Measurements from ENCODE around the gene CALCB.
"Not testable (repeated sequence)": the region's sequence is repeated elsewhere in the genome, so short reads cannot be mapped to it uniquely, and the experiment has no call there.

Gene CALCB, protein sequence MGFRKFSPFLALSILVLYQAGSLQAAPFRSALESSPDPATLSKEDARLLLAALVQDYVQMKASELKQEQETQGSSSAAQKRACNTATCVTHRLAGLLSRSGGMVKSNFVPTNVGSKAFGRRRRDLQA

GRCh38 chr11:15073361-15074205, at the start of gene CALCB:
Gene CALCB (plus strand): TSS chr11:15073593. CDS start chr11:15074719, 1,126 bp downstream.
- DNase-seq (ENCODE audit: low read depth): no peak

DNA sequence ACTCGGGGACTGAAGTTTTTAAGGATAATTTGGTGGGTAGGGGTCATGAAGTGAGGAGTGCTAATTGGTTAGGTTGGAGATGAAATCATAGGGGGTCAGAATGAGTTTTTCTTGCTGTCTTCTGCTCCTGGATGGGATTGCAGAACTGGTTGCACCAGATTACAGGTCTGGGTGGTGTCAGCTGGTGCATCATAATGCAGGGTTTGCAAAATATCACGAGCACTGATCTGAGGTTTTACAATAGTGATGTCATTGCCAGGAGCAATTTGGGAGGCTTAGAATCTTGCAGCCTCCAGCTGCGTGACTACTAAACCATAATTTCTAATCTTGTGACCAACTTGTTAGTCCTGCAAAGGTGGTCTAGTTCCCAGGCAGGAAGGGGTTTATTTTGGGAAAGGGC, 46.4 kb upstream of the CALCB start:
- DNase-seq (ENCODE audit: low read depth): no peak

GRCh38 chr11:15027956-15028355, 45.4 kb upstream of the CALCB start:
- DNase-seq (ENCODE audit: low read depth): no peak

GRCh38 chr11:15028379-15028778, 45.0 kb upstream of the CALCB start:
- no peak for DNase-seq (ENCODE audit: low read depth)

DNA sequence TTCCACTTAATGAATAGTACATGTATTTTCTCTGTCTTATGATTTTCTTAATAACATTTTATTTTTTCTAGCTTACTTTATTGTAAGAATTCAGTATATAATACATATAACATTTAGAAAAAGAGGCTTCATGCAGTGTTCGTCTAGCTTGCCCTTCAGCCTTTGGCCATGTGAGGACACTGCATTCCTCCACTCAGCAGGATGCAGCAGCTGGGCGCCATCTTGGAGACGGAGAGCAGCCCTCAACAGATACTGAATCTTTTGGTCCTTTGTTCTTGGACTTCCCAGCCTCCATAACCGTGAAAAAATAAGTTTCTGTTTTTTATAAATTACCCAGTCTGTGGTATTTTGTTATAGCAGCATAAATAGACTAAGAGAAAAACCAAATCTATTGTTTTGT, 41.4 kb upstream of the CALCB start:
- not testable (repeated sequence) for DNase-seq (ENCODE audit: low read depth)

DNA sequence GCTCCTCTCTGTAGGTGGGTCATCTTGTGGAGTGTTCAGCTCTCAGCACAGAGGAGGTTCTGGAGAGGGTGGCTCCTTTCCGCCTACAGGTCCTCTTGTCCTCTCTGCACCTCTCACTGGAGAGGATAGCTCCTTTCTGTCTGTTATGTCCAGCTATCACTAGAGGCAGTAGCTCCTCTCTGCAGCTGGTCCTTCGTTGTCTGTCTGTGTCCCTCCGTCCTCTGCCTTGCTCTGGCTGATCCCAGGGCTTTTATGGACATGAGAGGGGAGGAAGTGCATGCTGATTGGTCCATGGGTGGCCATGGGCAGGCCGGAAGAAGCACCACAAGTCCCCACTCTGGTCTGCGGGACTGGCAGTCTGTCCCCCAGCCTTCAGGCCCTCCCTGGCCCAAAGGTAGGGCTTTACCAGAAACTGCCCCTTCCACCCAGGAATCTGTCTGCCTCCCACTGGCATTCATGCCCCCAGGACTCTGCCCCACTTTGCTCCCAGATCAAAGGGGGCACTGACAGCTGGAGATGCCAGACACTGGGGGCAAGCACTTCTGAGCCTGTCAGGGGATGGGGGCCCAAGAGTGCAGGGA, 38.6 kb upstream of the CALCB start:
- no peak for DNase-seq (ENCODE audit: low read depth)

GRCh38 chr11:15035283-15035682, 38.1 kb upstream of the CALCB start:
- DNase-seq (ENCODE audit: low read depth): no peak

- no peak for DNase-seq (ENCODE audit: low read depth)
Observed at GRCh38 chr11:15038963-15039362, 34.4 kb upstream of the CALCB start.

GRCh38 chr11:15045209-15045608, 28.2 kb upstream of the CALCB start:
- no peak for DNase-seq (ENCODE audit: low read depth)

GRCh38 chr11:15045891-15046290, 27.5 kb upstream of the CALCB start:
- DNase-seq (ENCODE audit: low read depth): no peak

- not testable (repeated sequence) for DNase-seq (ENCODE audit: low read depth)
Observed at GRCh38 chr11:15046673-15047072, 26.7 kb upstream of the CALCB start.

- DNase-seq (ENCODE audit: low read depth): no peak
Observed at GRCh38 chr11:15048616-15049015, 24.8 kb upstream of the CALCB start.

DNA sequence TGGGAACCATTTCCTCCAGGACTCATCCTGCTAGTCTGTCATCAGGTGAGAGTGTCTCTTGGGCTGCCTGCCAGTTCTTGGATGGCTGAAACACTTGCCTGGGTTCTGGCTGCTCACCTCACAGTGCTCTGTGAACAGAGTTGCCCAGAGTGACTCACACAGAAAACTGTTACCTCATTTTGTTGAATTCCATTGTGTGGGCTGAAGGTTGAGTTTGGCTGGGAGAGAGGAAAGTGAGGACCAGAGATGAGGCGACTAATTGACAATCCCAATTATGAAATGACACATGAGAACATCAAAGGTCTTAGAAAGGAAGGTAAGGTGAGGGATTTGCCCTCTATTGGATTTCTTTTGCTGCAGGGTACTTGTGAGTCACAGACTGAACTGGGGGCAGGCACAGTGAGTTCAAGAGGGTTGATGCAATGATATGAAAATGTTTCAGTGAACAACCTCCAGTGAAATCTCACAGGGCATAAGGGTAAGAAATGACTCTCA, 20.2 kb upstream of the CALCB start:
- peak; percentile 25 for DNase-seq (ENCODE audit: low read depth)

DNA sequence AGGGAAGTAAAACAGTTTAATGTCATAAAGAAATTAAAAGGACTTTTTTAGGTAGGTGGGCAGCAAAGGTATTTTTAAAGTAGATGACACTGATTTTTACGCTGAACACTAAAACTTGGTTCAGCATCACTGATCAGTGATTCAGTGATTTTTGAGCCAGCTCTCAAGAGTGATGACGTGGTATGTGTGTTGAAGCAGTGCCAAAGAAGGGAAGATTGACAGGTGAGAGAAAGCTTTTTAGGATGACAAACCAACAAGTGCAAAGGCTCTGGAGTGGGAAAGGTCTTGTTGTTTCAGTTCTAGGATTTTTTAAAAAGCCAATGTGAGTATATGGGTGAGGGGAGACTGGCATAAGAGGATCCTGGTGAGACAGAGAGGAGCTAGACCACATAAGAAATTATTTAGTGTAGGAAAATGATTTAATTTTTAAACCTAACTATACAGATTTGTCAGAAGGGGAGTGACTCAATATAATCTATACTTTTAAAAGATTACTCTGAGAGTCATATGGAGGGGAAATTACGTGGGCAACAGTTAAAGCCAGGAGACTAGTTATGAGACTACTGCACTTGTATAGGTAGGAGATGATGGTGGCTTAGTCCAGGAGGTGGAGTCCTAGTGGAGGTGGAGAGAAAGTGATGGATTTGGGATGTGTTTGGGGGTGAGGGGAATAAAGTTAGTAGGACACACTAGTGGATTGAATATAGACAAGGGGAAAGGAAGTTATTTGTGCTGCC, 17.6 kb upstream of the CALCB start:
- DNase-seq (ENCODE audit: low read depth): no peak

DNA sequence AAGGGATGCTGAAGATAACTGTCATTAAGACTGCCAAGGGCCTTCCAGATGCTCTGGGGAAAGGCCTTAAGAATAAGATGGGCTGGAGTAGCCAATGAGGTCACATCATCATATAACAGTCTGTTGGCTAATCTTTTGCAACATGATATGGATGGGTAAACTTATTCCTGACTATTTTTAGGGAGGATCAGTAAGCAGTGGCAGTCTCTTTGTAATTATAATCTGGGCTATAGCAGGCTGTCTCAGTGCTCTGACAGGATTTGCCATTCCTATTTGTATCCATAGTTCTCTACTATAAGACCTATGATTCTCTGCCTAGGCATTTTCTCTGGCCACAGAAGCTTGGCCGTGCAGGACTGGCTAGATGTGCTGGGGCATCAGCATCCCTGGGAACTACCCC, 16.1 kb upstream of the CALCB start:
- DNase-seq (ENCODE audit: low read depth): no peak

GRCh38 chr11:15059132-15059915, 14.1 kb upstream of the CALCB start:
- DNase-seq (ENCODE audit: low read depth): no peak

- DNase-seq (ENCODE audit: low read depth): no peak
Observed at GRCh38 chr11:15062599-15062998, 10.8 kb upstream of the CALCB start.

- DNase-seq (ENCODE audit: low read depth): not testable (repeated sequence)
Observed at GRCh38 chr11:15069751-15070150, 3.6 kb upstream of the CALCB start.

DNA sequence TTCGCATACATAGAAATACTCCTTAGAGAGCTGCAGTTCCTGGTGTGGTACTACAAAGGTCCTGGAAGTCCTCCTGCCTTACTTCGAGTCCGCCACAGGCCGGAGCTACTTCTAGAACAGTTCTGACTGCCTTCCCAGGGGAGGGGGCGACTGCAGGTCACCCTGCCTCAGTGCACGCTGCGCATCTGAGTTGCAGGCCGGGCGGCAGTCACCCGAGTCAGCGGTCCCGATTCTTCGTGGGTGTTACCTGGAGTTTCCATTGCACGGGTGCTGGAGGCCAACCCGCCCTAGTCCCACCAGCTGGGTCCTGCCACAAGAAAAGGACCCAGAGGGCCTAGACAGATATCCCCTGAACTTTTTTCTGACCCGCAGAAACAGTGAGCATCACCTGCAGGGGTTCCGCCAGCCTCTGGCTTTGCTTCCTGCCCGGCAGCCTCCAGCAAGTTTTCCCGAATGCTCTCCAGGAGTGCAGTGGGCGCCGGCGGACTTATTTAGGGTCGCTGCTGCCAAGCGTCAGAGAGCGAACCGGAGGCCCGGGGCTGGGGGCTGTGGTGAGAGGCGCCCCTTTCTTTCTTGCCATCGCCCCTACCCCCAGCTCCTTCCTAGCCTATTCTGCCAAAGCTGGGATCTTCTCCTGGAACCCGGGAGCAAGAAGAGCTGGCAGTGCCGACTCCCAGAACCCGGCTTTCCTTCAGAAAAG, 1.7 kb upstream of the CALCB start:
- no peak for DNase-seq (ENCODE audit: low read depth)

DNA sequence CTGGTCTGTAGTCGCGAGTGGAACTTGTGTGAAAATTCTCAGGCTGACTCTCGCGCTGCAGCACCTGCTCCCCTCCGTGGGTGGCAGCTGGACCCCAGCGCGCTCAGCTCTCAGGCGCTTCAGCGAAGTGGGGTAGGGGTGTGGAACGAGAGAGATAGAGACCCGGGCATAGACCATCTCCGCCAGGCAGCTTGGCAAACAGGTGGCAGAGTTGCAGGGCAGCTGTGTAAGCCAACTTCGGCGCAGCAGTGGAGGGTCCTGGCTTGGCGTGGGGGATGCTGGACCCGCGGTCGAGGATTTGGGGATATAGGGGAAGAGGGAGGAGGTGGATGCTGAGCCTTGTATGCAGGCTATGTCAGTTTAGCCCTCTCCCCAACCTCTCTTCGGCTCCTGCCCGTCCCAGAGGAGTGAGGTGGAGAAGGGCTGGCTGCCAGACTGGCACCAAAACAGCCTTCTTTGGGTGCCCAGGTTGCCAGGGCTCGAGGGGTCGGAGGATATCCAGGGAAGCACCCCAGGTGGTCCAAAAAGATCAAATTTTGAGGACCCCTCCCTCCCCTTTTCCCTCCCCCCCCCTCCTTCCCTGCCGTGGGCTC, 746 bp upstream of the CALCB start:
- DNase-seq (ENCODE audit: low read depth): no peak

Data from HS-5 (cell line).